ENCODE measurements around the gene LGALS12.

Gene LGALS12

GRCh38 chr11:63563201-63564055, 57.5 kb downstream of the LGALS12 start, which contains the start of gene PLAAT2:
Gene PLAAT2, minus strand, starts transcription at chr11:63563379. Its CDS starts 55 bp downstream, at chr11:63563324.
- DNase-seq (ENCODE audit: low read depth), result no peak

GRCh38 chr11:63564056-63564774, 58.3 kb downstream of the LGALS12 start:
- no peak for DNase-seq (ENCODE audit: low read depth)

GRCh38 chr11:63564784-63565350, 59.0 kb downstream of the LGALS12 start:
- DNase-seq (ENCODE audit: low read depth), result no peak

Data from activated gamma-delta T cell treated with anti-CD3 and anti-CD28 coated beads, Interleukin-2, amount 50 U/mL, for 16 hours (primary cell).